Measurements from ENCODE around the gene CPSF6. TPM values are rescaled to one million over a fixed set of nuclear protein-coding genes. Genes with fewer than 3 reads are reported as not detected.

The CPSF6 gene
- total RNA-seq, 1 experiment from 2014 or later: 77.9 TPM

DNA sequence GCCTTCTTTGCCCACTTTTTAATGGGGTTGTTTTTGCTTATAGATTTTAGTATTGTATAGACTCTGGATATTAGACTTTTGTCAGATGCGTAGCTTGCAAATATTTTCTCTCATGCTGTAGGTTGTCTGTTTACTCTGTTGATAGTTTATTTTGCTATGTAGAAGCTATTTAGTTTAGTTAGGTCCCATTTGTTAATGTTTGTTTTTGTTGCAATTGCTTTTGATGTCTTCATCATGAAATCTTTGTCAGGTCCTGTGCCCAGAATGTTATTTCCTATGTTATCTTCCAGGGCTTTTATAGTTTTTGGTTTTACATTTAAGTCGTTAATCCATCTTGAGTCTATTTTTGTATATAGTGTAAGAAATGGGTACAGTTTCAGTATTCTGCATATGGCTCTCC, 78.9 kb downstream of the CPSF6 start:
- no peaks in the 10 kb centered on the region for H3K79me2 ChIP-seq (ENCODE audit: low read depth)
- H3K4me3 ChIP-seq: no peak overlapping the region
- no peaks in the 10 kb centered on the region for H3K9me3 ChIP-seq (ENCODE audit: insufficient read depth, low read depth)
- H3K36me3 ChIP-seq (ENCODE audit: low read depth): no peaks in the 10 kb centered on the region
- TF ChIP-seq, protein P1, sequence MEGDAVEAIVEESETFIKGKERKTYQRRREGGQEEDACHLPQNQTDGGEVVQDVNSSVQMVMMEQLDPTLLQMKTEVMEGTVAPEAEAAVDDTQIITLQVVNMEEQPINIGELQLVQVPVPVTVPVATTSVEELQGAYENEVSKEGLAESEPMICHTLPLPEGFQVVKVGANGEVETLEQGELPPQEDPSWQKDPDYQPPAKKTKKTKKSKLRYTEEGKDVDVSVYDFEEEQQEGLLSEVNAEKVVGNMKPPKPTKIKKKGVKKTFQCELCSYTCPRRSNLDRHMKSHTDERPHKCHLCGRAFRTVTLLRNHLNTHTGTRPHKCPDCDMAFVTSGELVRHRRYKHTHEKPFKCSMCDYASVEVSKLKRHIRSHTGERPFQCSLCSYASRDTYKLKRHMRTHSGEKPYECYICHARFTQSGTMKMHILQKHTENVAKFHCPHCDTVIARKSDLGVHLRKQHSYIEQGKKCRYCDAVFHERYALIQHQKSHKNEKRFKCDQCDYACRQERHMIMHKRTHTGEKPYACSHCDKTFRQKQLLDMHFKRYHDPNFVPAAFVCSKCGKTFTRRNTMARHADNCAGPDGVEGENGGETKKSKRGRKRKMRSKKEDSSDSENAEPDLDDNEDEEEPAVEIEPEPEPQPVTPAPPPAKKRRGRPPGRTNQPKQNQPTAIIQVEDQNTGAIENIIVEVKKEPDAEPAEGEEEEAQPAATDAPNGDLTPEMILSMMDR (conservative IDR thresholded peaks at IDR 0.05): no peak
- no peak for TF ChIP-seq EZH2 (IDR thresholded peaks at IDR 0.05; ENCODE audit: low read depth)
- H4K20me1 ChIP-seq (ENCODE audit: insufficient read depth): no peaks in the 10 kb centered on the region
- intact Hi-C loops (cut with micrococcal nuclease; ENCODE audit: unreplicated experiment): no loop called here
- no peaks in the 10 kb centered on the region for H3K9me2 ChIP-seq (ENCODE audit: insufficient read depth)
- ChIA-PET CTCF (no interaction called here), POLR2A (ENCODE audit: unreplicated experiment) (no interaction called here)
- no peak for DNase-seq
- H3K27me3 ChIP-seq (ENCODE audit: insufficient read depth, low read depth): no peaks in the 10 kb centered on the region; the same call in 1 of the 2 replicates
- no peak overlapping the region for H2AFZ ChIP-seq
- BruUV-seq (replicated peaks): no TSS peak
- no peaks in the 10 kb centered on the region for H3F3A ChIP-seq (ENCODE audit: insufficient read depth, low read depth)
- H3K4me2 ChIP-seq: no peak overlapping the region
- H3K27ac ChIP-seq: no peak overlapping the region
- no peaks in the 10 kb centered on the region for H3K4me1 ChIP-seq (replicated peaks; ENCODE audit: insufficient read depth)

DNA sequence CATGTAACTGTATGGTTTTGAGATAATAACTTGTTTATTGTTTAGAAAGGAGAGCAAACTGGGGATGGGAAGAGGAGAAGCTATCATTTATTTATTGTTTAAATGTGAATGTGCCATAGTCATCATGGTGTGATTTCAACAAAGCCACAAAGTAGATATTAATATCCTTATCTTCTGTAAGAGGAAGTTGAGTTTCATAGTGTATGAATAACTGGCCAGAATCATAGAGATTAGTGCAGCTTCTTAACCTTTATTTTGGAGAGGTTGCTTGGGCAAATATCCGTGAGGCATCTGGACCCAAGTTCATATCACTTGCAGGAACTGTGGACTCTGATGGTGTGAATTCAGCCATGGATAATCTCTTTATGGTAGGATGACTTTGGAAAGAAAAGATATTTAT, 82.0 kb downstream of the CPSF6 start:
- ChIA-PET CTCF (no interaction called here), POLR2A (ENCODE audit: unreplicated experiment) (no interaction called here)
- no peaks in the 10 kb centered on the region; the same call in 1 of the 2 replicates for H3K27me3 ChIP-seq (ENCODE audit: insufficient read depth, low read depth)
- no peaks in the 10 kb centered on the region for H3K79me2 ChIP-seq (ENCODE audit: low read depth)
- H3K4me1 ChIP-seq (replicated peaks; ENCODE audit: insufficient read depth): no peaks in the 10 kb centered on the region
- no peaks in the 10 kb centered on the region for H4K20me1 ChIP-seq (ENCODE audit: insufficient read depth)
- no peak overlapping the region for H3K4me2 ChIP-seq
- no TSS peak for BruUV-seq (replicated peaks)
- no peak for DNase-seq
- no peaks in the 10 kb centered on the region for H3K36me3 ChIP-seq (ENCODE audit: low read depth)
- no peaks in the 10 kb centered on the region for H3K9me2 ChIP-seq (ENCODE audit: insufficient read depth)
- intact Hi-C loops (cut with micrococcal nuclease; ENCODE audit: unreplicated experiment): no loop called here
- no peak overlapping the region for H3K27ac ChIP-seq
- H3K4me3 ChIP-seq: no peak overlapping the region
- no peak overlapping the region for H2AFZ ChIP-seq
- no peaks in the 10 kb centered on the region for H3K9me3 ChIP-seq (ENCODE audit: insufficient read depth, low read depth)
- no peak for TF ChIP-seq EZH2 (IDR thresholded peaks at IDR 0.05; ENCODE audit: low read depth)
- TF ChIP-seq, protein P1 (conservative IDR thresholded peaks at IDR 0.05): no peak
- no peaks in the 10 kb centered on the region for H3F3A ChIP-seq (ENCODE audit: insufficient read depth, low read depth)

Small RNA genes within 50 kb of the gene (microRNA-seq; reads per million reads assigned to microRNA genes)
- not detected for gene MIR1279 (ENCODE audit: borderline number of aligned reads, borderline replicate concordance)

Other genes with a start within 250 kb of the CPSF6 start
- gene LYZ, start 108.8 kb downstream of the CPSF6 start, total RNA-seq (2021): not detected in 2 replicates
- gene YEATS4, start 120.2 kb downstream of the CPSF6 start, total RNA-seq (2021): 23.5 and 30.5 TPM in 2 replicates
- 15.6 and 23.3 TPM in 2 replicates for gene FRS2, start 230.8 kb downstream of the CPSF6 start, total RNA-seq (2021)